Calu3 (cell line): Measurements from ENCODE around the gene BOLA2B. TPM values are rescaled to one million over a fixed set of nuclear protein-coding genes. Genes with fewer than 3 reads are reported as not detected.
A peak's percentile ranks its signal among the peaks of the same experiment; 100 is the strongest.
"Not testable (repeated sequence)": the region's sequence is repeated elsewhere in the genome, so short reads cannot be mapped to it uniquely, and the experiment has no call there.

ENCODE experiments used
- Bru-seq: library from RNA; stranded (reverse); fragments of 400-500 nt; gene quantifications from one replicate; lab custom pipeline; 2021; lab: Mats Ljungman, UMichigan
- BruChase-seq, 2 experiments: library from RNA; stranded (reverse); fragments of 400-500 nt; gene quantifications; one replicate each; lab custom pipeline; 2021; lab: Mats Ljungman, UMichigan
- BruUV-seq: library from RNA; stranded (reverse); fragments of 400-500 nt; replicated peaks from 2 replicates; lab custom pipeline; 2021; lab: Mats Ljungman, UMichigan
- CTCF ChIA-PET: fragments of 300-600 bp; sonication (Branson Sonifier 250); formaldehyde crosslinking; loops from one replicate; lab custom pipeline; 2022; ENCODE audit warnings: antibody characterized with exemption; lab: Charles Lee
- DNase-seq: peaks from one replicate; pipeline ENCODE4 v3.0.0; 2022
- H3K27ac Mint-ChIP-seq: one replicate; pipeline ENCODE4 v1.8.0; 2022; ENCODE audit warnings: mixed read lengths; ENCODE audit not compliant: unreplicated experiment
- H3K27me3 Mint-ChIP-seq: one replicate; pipeline ENCODE4 v1.8.0; 2022; ENCODE audit warnings: mixed read lengths; ENCODE audit not compliant: unreplicated experiment
- H3K36me3 Mint-ChIP-seq: one replicate; pipeline ENCODE4 v1.8.0; 2022; ENCODE audit warnings: mild to moderate bottlenecking, moderate library complexity, mixed read lengths; ENCODE audit not compliant: insufficient read depth, unreplicated experiment
- H3K4me1 Mint-ChIP-seq: one replicate; pipeline ENCODE4 v1.8.0; 2022; ENCODE audit warnings: mild to moderate bottlenecking, low read depth, mixed read lengths; ENCODE audit not compliant: unreplicated experiment
- H3K4me3 Mint-ChIP-seq: one replicate; pipeline ENCODE4 v1.8.0; 2022; ENCODE audit warnings: mild to moderate bottlenecking, low read depth, moderate library complexity, mixed read lengths; ENCODE audit not compliant: unreplicated experiment
- H3K9me3 Mint-ChIP-seq: one replicate; pipeline ENCODE4 v1.8.0; 2022; ENCODE audit warnings: low read depth, mixed read lengths; ENCODE audit not compliant: unreplicated experiment
- intact Hi-C: fragments of 100-400 bp; cut with micrococcal nuclease; formaldehyde crosslinking; loops from one replicate; pipeline ENCODE4 v1.10.0; 2022; ENCODE audit not compliant: unreplicated experiment
- long read RNA-seq: library from polyadenylated mRNA; stranded (forward); transcript quantifications from one replicate; pipeline ENCODE4 v2.0.0, GENCODE V29; 2022
- total RNA-seq: library from RNA; stranded (reverse); gene quantifications from 2 replicates; pipeline ENCODE4 v1.2.3, GENCODE V29; 2022

BOLA2B gene
- total RNA-seq = 166 and 171 TPM in 2 replicates
- not detected for Bru-seq, nascent RNA
- percentile 25 among the genes with signal in this experiment for BruChase-seq, experiment 1, labeled RNA remaining after a 6-hour chase
- percentile 23 among the genes with signal in this experiment for BruChase-seq, experiment 2, labeled RNA remaining after a 2-hour chase
- long read RNA-seq, transcript BOLA2B-201 (3 exons, 1,012 nt) = major isoform, 118 of 135 reads
- long read RNA-seq, transcript BOLA2B-202 (2 exons, 307 nt) = minor isoform, 7 of 135 reads
- long read RNA-seq, partial matches to known transcripts = 0 of 135 reads
- long read RNA-seq, other reads (novel, unspliced or antisense) = 4 of 135 reads

- H3K27ac Mint-ChIP-seq, H3K36me3 Mint-ChIP-seq, CTCF ChIA-PET, H3K4me1 Mint-ChIP-seq, H3K9me3 Mint-ChIP-seq, H3K4me3 Mint-ChIP-seq, BruUV-seq, H3K27me3 Mint-ChIP-seq, intact Hi-C loops, DNase-seq: not testable (repeated sequence)
These were observed at the start of gene BOLA2B, which contains the start of gene SLX1A for GRCh38 chr16:30193615-30194014. BOLA2B (minus strand) TSS chr16:30193666; CDS start chr16:30193595, 71 bp downstream. SLX1A (plus strand) TSS chr16:30193875; CDS start chr16:30194085, 210 bp downstream.

- BruUV-seq, H3K4me3 Mint-ChIP-seq, DNase-seq: not testable (repeated sequence)
These were observed 23.6 kb upstream of the BOLA2B start for GRCh38 chr16:30217082-30217481.

GRCh38 chr16:30211414-30211813 lies 17.9 kb upstream of the BOLA2B start:
- DNase-seq, H3K27ac Mint-ChIP-seq, H3K4me1 Mint-ChIP-seq, CTCF ChIA-PET, H3K9me3 Mint-ChIP-seq, H3K27me3 Mint-ChIP-seq, H3K36me3 Mint-ChIP-seq, BruUV-seq, intact Hi-C loops, H3K4me3 Mint-ChIP-seq: not testable (repeated sequence)

More at GRCh38 chr16:30217082-30217481, 23.6 kb upstream of the BOLA2B start:
- H3K9me3 Mint-ChIP-seq, H3K4me1 Mint-ChIP-seq, H3K27me3 Mint-ChIP-seq, intact Hi-C loops, H3K27ac Mint-ChIP-seq, CTCF ChIA-PET, H3K36me3 Mint-ChIP-seq: not testable (repeated sequence)

- CTCF ChIA-PET, H3K4me3 Mint-ChIP-seq, H3K27me3 Mint-ChIP-seq, H3K4me1 Mint-ChIP-seq, H3K27ac Mint-ChIP-seq, H3K9me3 Mint-ChIP-seq, intact Hi-C loops, BruUV-seq, H3K36me3 Mint-ChIP-seq: not testable (repeated sequence)
- peak; percentile 53 for DNase-seq
These were observed 15.6 kb upstream of the BOLA2B start for GRCh38 chr16:30209032-30209431.

GRCh38 chr16:30207063-30207704 lies 13.7 kb upstream of the BOLA2B start:
- not testable (repeated sequence) for H3K27ac Mint-ChIP-seq

GRCh38 chr16:30206252-30206651 lies 12.8 kb upstream of the BOLA2B start:
- H3K4me3 Mint-ChIP-seq, H3K4me1 Mint-ChIP-seq, DNase-seq, intact Hi-C loops, H3K36me3 Mint-ChIP-seq, H3K27me3 Mint-ChIP-seq, CTCF ChIA-PET, BruUV-seq, H3K27ac Mint-ChIP-seq, H3K9me3 Mint-ChIP-seq: not testable (repeated sequence)

More at GRCh38 chr16:30207063-30207704, 13.7 kb upstream of the BOLA2B start:
- H3K27me3 Mint-ChIP-seq, H3K4me3 Mint-ChIP-seq, H3K4me1 Mint-ChIP-seq, H3K9me3 Mint-ChIP-seq, intact Hi-C loops, H3K36me3 Mint-ChIP-seq: not testable (repeated sequence)
- TSS peak; percentile 3 for BruUV-seq
- DNase-seq = peak; percentile 53
- CTCF ChIA-PET = interaction anchor here (0.6 kb wide), 1 partner anchor 115 kb away, joined by 3 read pairs; the partner anchor contains the start of gene TBX6

- H3K27ac Mint-ChIP-seq, intact Hi-C loops, H3K9me3 Mint-ChIP-seq, H3K4me3 Mint-ChIP-seq, H3K4me1 Mint-ChIP-seq, H3K27me3 Mint-ChIP-seq, CTCF ChIA-PET, H3K36me3 Mint-ChIP-seq: not testable (repeated sequence)
- TSS peak; percentile 80 for BruUV-seq
- DNase-seq = peak; percentile 6
These were observed 12.2 kb upstream of the BOLA2B start for GRCh38 chr16:30205541-30206236.

- H3K36me3 Mint-ChIP-seq, H3K27ac Mint-ChIP-seq, H3K4me1 Mint-ChIP-seq, H3K9me3 Mint-ChIP-seq, BruUV-seq, intact Hi-C loops, DNase-seq, CTCF ChIA-PET, H3K27me3 Mint-ChIP-seq, H3K4me3 Mint-ChIP-seq: not testable (repeated sequence)
These were observed 6.3 kb upstream of the BOLA2B start for GRCh38 chr16:30199608-30200343.

- intact Hi-C loops, H3K4me3 Mint-ChIP-seq, H3K9me3 Mint-ChIP-seq, CTCF ChIA-PET, DNase-seq, H3K27me3 Mint-ChIP-seq, H3K4me1 Mint-ChIP-seq, H3K36me3 Mint-ChIP-seq, H3K27ac Mint-ChIP-seq, BruUV-seq: not testable (repeated sequence)
These were observed 5.6 kb upstream of the BOLA2B start, which contains the start of gene SULT1A3 for GRCh38 chr16:30199049-30199448. SULT1A3 (plus strand) TSS chr16:30199255; CDS start chr16:30200729, 1,474 bp downstream.
